Measurements from ENCODE around the gene NLRP5.
"Not testable (repeated sequence)": the region's sequence is repeated elsewhere in the genome, so short reads cannot be mapped to it uniquely, and the experiment has no call there.

The NLRP5 gene

GRCh38 chr19:55986487-55986886, at the start of gene NLRP5:
Gene NLRP5, plus strand, starts transcription at chr19:55986775.
- no peak for DNase-seq (ENCODE audit: low read depth)

- DNase-seq (ENCODE audit: low read depth) = no peak
These were observed 47.4 kb upstream of the NLRP5 start for GRCh38 chr19:55939206-55939605.

- DNase-seq (ENCODE audit: low read depth) = no peak
These were observed 46.3 kb upstream of the NLRP5 start for GRCh38 chr19:55940306-55940705.

- DNase-seq (ENCODE audit: low read depth) = no peak
These were observed 39.0 kb upstream of the NLRP5 start, which contains the start of gene NLRP8 for GRCh38 chr19:55947532-55947931. Gene NLRP8, plus strand, starts transcription at chr19:55947832.

- DNase-seq (ENCODE audit: low read depth) = not testable (repeated sequence)
These were observed 36.0 kb upstream of the NLRP5 start for GRCh38 chr19:55950566-55950965.

GRCh38 chr19:55956431-55956830, 30.1 kb upstream of the NLRP5 start:
- DNase-seq (ENCODE audit: low read depth) = no peak

- no peak for DNase-seq (ENCODE audit: low read depth)
These were observed 28.2 kb upstream of the NLRP5 start for GRCh38 chr19:55958356-55958755.

GRCh38 chr19:55959996-55960675, 26.4 kb upstream of the NLRP5 start:
- no peak for DNase-seq (ENCODE audit: low read depth)

GRCh38 chr19:55962186-55962585, 24.4 kb upstream of the NLRP5 start:
- no peak for DNase-seq (ENCODE audit: low read depth)

GRCh38 chr19:55973982-55974381, 12.6 kb upstream of the NLRP5 start:
- DNase-seq (ENCODE audit: low read depth) = no peak

- no peak for DNase-seq (ENCODE audit: low read depth)
These were observed 6.2 kb upstream of the NLRP5 start for GRCh38 chr19:55980415-55980814.

GRCh38 chr19:55985254-55985653, 1.3 kb upstream of the NLRP5 start:
- no peak for DNase-seq (ENCODE audit: low read depth)

- no peak for DNase-seq (ENCODE audit: low read depth)
These were observed 4.3 kb downstream of the NLRP5 start for GRCh38 chr19:55990831-55991230.

- DNase-seq (ENCODE audit: low read depth) = no peak
These were observed 6.9 kb downstream of the NLRP5 start for GRCh38 chr19:55993492-55993891.

GRCh38 chr19:56014765-56015164, 28.2 kb downstream of the NLRP5 start:
- DNase-seq (ENCODE audit: low read depth) = no peak

GRCh38 chr19:56015756-56016155, 29.2 kb downstream of the NLRP5 start:
- no peak for DNase-seq (ENCODE audit: low read depth)

- DNase-seq (ENCODE audit: low read depth) = not testable (repeated sequence)
These were observed 32.8 kb downstream of the NLRP5 start for GRCh38 chr19:56019325-56019724.

GRCh38 chr19:56020355-56020975, 33.9 kb downstream of the NLRP5 start:
- not testable (repeated sequence) for DNase-seq (ENCODE audit: low read depth)

GRCh38 chr19:56026769-56027168, 40.2 kb downstream of the NLRP5 start:
- DNase-seq (ENCODE audit: low read depth) = no peak

GRCh38 chr19:56053596-56053995, 67.0 kb downstream of the NLRP5 start:
- no peak for DNase-seq (ENCODE audit: low read depth)

- DNase-seq (ENCODE audit: low read depth) = peak; percentile 35
These were observed 79.8 kb downstream of the NLRP5 start for GRCh38 chr19:56066152-56067023.

GRCh38 chr19:56069642-56070041, 83.1 kb downstream of the NLRP5 start:
- DNase-seq (ENCODE audit: low read depth) = no peak

GRCh38 chr19:56071151-56071550, 84.6 kb downstream of the NLRP5 start:
- no peak for DNase-seq (ENCODE audit: low read depth)
